Left cardiac atrium (tissue), 4 donors: ENCODE measurements around the gene PPP1R12B. TPM values are rescaled to one million over a fixed set of nuclear protein-coding genes. Genes with fewer than 3 reads are reported as not detected.

Experiments
- ATAC-seq, 2 donors: fragments of 200-7000 bp; cut with Tn5 transposase; one replicate each; pipeline ENCODE4 v1.9.1; 2020; ENCODE audit warnings: mild to moderate bottlenecking in 2 of 2, moderate library complexity in 2 of 2
- DNase-seq: peaks from one replicate; pipeline ENCODE4 v3.0.0-alpha.2; 2020
- intact Hi-C, 2 donors: fragments of 100-400 bp; cut with DNase I; formaldehyde crosslinking; loops; one replicate each; pipeline versions ENCODE4 v1.14.1 to v1.15.1; 2022 to 2023
- total RNA-seq, 2 donors: library from RNA; stranded (reverse); fragmentation: NEBNext Ultra II Directional; extraction: Animal tissue kit (Norgen Biotek cat#: 25700); gene quantifications; one replicate each; pipeline ENCODE4 v1.2.1, GENCODE V29; 2021
- donor health status: DM: no; HTN: yes; CAD: no.
- donor health status: DM: no; HTN: yes; CAD: no; lungs with severe emphysema.
- donor health status: DM: yes; HTN: yes; CAD: no.
- donor health status: Dilated cardiomyopathy.

PPP1R12B gene
- total RNA-seq, 2 donors from 2014 or later: 416 to 465 TPM

- no peak for DNase-seq
- no peak for ATAC-seq
- intact Hi-C loops: no loop called here
Measured at GRCh38 chr1:202561240-202561639, 212.7 kb downstream of the PPP1R12B start.

- intact Hi-C loops: no loop called here
- DNase-seq: no peak
Measured at GRCh38 chr1:202561726-202562443, 213.4 kb downstream of the PPP1R12B start.

GRCh38 chr1:202562444-202563060, 214.1 kb downstream of the PPP1R12B start:
- peak in 1 of 2 donors; percentile 41 for ATAC-seq

More at GRCh38 chr1:202561726-202562443, 213.4 kb downstream of the PPP1R12B start:
- peak in 1 of 2 donors; percentile 37 for ATAC-seq

GRCh38 chr1:202563818-202564217, 215.3 kb downstream of the PPP1R12B start:
- ATAC-seq: no peak
- intact Hi-C loops: no loop called here
- DNase-seq: no peak

More at GRCh38 chr1:202562444-202563060, 214.1 kb downstream of the PPP1R12B start:
- intact Hi-C loops: no loop called here
- DNase-seq: no peak

- intact Hi-C loops: no loop called here
- ATAC-seq (no peak), DNase-seq (no peak)
Measured at GRCh38 chr1:202564958-202565495, 216.5 kb downstream of the PPP1R12B start.

- intact Hi-C loops: no loop called here
- ATAC-seq: peak in 1 of 2 donors; percentile 61
- no peak for DNase-seq
Measured at GRCh38 chr1:202565890-202566602, 217.5 kb downstream of the PPP1R12B start.

GRCh38 chr1:202567738-202568137, 219.2 kb downstream of the PPP1R12B start:
- intact Hi-C loops: no loop called here
- no peak for DNase-seq
- ATAC-seq: peak in 1 of 2 donors; percentile 55

- intact Hi-C loops: no loop called here
- DNase-seq (no peak), ATAC-seq (no peak)
Measured at GRCh38 chr1:202568410-202568809, 219.9 kb downstream of the PPP1R12B start.

- intact Hi-C loops: no loop called here
- ATAC-seq: no peak
- DNase-seq: no peak
Measured at GRCh38 chr1:202568826-202569225, 220.3 kb downstream of the PPP1R12B start.

- no peak for ATAC-seq
- intact Hi-C loops: loop anchor here (10.0 kb wide), 1 partner anchor 65 kb away; no protein-coding TSS in a partner anchor
- no peak for DNase-seq
Measured at GRCh38 chr1:202569393-202570322, 221.2 kb downstream of the PPP1R12B start.

- intact Hi-C loops: loop anchor here (10.0 kb wide), 1 partner anchor 67 kb away; no protein-coding TSS in a partner anchor
- no peak for ATAC-seq
Measured at GRCh38 chr1:202571719-202572339, 223.3 kb downstream of the PPP1R12B start.

GRCh38 chr1:202572867-202573266, 224.4 kb downstream of the PPP1R12B start:
- intact Hi-C loops: loop anchor here (10.0 kb wide), 1 partner anchor 68 kb away; no protein-coding TSS in a partner anchor
- ATAC-seq: no peak

More at GRCh38 chr1:202571719-202572339, 223.3 kb downstream of the PPP1R12B start:
- DNase-seq: no peak

GRCh38 chr1:202575918-202576653, 227.6 kb downstream of the PPP1R12B start:
- DNase-seq (no peak), ATAC-seq (peak in 1 of 2 donors; percentile 41)
- intact Hi-C loops: loop anchor here (10.0 kb wide), 1 partner anchor 71 kb away; no protein-coding TSS in a partner anchor

More at GRCh38 chr1:202572867-202573266, 224.4 kb downstream of the PPP1R12B start:
- no peak for DNase-seq

GRCh38 chr1:202576816-202577215, 228.3 kb downstream of the PPP1R12B start:
- intact Hi-C loops: loop anchor here (10.0 kb wide), 1 partner anchor 72 kb away; no protein-coding TSS in a partner anchor
- ATAC-seq: peak in 1 of 2 donors; percentile 20
- no peak for DNase-seq

- ATAC-seq: peak in 1 of 2 donors; percentile 12
- intact Hi-C loops: loop anchor here (10.0 kb wide), 1 partner anchor 73 kb away; no protein-coding TSS in a partner anchor
- DNase-seq: no peak
Measured at GRCh38 chr1:202577381-202577780, 228.9 kb downstream of the PPP1R12B start.

- DNase-seq (no peak), ATAC-seq (no peak)
- intact Hi-C loops: loop anchor here (10.0 kb wide), 1 partner anchor 73 kb away; no protein-coding TSS in a partner anchor
Measured at GRCh38 chr1:202578001-202578504, 229.6 kb downstream of the PPP1R12B start.

- DNase-seq: no peak
- intact Hi-C loops: loop anchor here (10.0 kb wide), 1 partner anchor 74 kb away; no protein-coding TSS in a partner anchor
- ATAC-seq: peak in 1 of 2 donors; percentile 29
Measured at GRCh38 chr1:202578565-202578964, 230.1 kb downstream of the PPP1R12B start.
